HL-60 (cell line): ENCODE results near the gene VTI1A.

Source experiments
- DNase-seq, 2 experiments: peaks; one replicate each; pipeline ENCODE4 v3.0.0-alpha.2; 2010 to 2020; ENCODE audit warnings: low read depth in 1 of 2, low spot score in 1 of 2
- H3K27ac ChIP-seq: fragments of 250-450 bp; sonication (Bioruptor Pico); replicated peaks from 2 replicates; pipeline ENCODE4 v1.5.1; 2020; ENCODE audit warnings: mild to moderate bottlenecking, moderate library complexity
- H3K27me3 ChIP-seq: fragments of 250-450 bp; sonication (Bioruptor Pico); 2 replicates; pipeline ENCODE4 v1.5.1; 2021; ENCODE audit warnings: mild to moderate bottlenecking, moderate library complexity; ENCODE audit not compliant: insufficient read depth, poor library complexity, severe bottlenecking
- H3K4me3 ChIP-seq: replicated peaks from 2 replicates; pipeline ENCODE4 v1.5.1; 2011; ENCODE audit warnings: mild to moderate bottlenecking, control low read depth, low read length; ENCODE audit not compliant: insufficient read depth
- GABPA ChIP-seq: IDR thresholded peaks from 2 replicates; pipeline ENCODE4 v1.6.1; 2012; ENCODE audit warnings: low read depth
- POLR2AphosphoS5 ChIP-seq: IDR thresholded peaks from 2 replicates; pipeline ENCODE4 v1.6.1; 2012; ENCODE audit warnings: low read depth
- REST ChIP-seq: IDR thresholded peaks from 2 replicates; pipeline ENCODE4 v1.6.1; 2012; ENCODE audit warnings: low read depth; ENCODE audit not compliant: insufficient replicate concordance
- SPI1 ChIP-seq: IDR thresholded peaks from 2 replicates; pipeline ENCODE4 v1.6.1; 2012; ENCODE audit warnings: low read depth, mild to moderate bottlenecking, borderline replicate concordance
- TF ChIP-seq, protein P1 (sequence below): IDR thresholded peaks from one replicate; pipeline ENCODE4 v1.5.1; 2011; ENCODE audit warnings: low read length, control low read depth, inconsistent platforms; ENCODE audit not compliant: insufficient read depth

Gene VTI1A

DNA sequence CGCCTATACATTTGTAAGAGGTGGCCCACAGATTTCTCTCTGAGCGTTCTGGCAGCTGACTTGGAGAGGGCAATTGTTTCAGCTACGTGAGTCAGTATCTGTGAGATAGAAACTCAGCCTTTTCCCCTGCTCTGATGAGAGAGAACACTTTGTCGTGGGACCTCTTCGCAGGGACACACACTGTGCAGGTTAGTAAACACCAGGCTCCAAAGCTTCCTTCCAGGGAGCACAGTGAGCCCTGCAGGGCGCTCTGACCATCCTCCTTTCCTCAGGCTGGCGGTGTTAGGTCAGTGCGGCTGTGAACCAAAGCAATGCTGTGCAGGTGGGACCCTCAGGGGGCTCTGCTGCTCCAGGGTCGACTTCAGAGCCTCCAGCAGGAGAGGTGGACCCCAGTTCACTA, 350.8 kb downstream of the VTI1A start:
- TF ChIP-seq SPI1, result no peak
- TF ChIP-seq GABPA, result no peak
- TF ChIP-seq, protein P1, sequence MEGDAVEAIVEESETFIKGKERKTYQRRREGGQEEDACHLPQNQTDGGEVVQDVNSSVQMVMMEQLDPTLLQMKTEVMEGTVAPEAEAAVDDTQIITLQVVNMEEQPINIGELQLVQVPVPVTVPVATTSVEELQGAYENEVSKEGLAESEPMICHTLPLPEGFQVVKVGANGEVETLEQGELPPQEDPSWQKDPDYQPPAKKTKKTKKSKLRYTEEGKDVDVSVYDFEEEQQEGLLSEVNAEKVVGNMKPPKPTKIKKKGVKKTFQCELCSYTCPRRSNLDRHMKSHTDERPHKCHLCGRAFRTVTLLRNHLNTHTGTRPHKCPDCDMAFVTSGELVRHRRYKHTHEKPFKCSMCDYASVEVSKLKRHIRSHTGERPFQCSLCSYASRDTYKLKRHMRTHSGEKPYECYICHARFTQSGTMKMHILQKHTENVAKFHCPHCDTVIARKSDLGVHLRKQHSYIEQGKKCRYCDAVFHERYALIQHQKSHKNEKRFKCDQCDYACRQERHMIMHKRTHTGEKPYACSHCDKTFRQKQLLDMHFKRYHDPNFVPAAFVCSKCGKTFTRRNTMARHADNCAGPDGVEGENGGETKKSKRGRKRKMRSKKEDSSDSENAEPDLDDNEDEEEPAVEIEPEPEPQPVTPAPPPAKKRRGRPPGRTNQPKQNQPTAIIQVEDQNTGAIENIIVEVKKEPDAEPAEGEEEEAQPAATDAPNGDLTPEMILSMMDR, result no peak
- no peak for TF ChIP-seq POLR2AphosphoS5
- no peak for TF ChIP-seq REST
- H3K27me3 ChIP-seq, result no peaks in the 10 kb centered on the region
- no peak overlapping the region for H3K4me3 ChIP-seq
- DNase-seq, result no peak
- no peak overlapping the region for H3K27ac ChIP-seq

- no peak for TF ChIP-seq GABPA
- TF ChIP-seq SPI1, result no peak
- TF ChIP-seq, protein P1, result no peak
- no peak for TF ChIP-seq REST
- no peak for TF ChIP-seq POLR2AphosphoS5
- no peak for DNase-seq
- Histone ChIP-seq H3K4me3 (no peak overlapping the region), H3K27ac (no peak overlapping the region), H3K27me3 (no peaks in the 10 kb centered on the region)
Measured at GRCh38 chr10:112799038-112799437, 352.0 kb downstream of the VTI1A start.

- no peak overlapping the region for H3K27ac ChIP-seq
- H3K4me3 ChIP-seq, result no peak overlapping the region
- DNase-seq, result no peak
- H3K27me3 ChIP-seq, result no peaks in the 10 kb centered on the region
- TF ChIP-seq GABPA (no peak), SPI1 (no peak), POLR2AphosphoS5 (no peak), REST (no peak)
- TF ChIP-seq, protein P1, result no peak
Measured at GRCh38 chr10:112799726-112800510, 352.9 kb downstream of the VTI1A start.
